AG09319 (cell line): ENCODE data around the gene PSG2.
"Not testable (repeated sequence)": the region's sequence is repeated elsewhere in the genome, so short reads cannot be mapped to it uniquely, and the experiment has no call there.

Experiments
- DNase-seq: peaks from one replicate; pipeline ENCODE4 v3.0.0-alpha.2; 2010; ENCODE audit warnings: low read depth; ENCODE audit errors: extremely low read depth
- CTCF ChIP-seq: IDR thresholded peaks from 2 replicates; pipeline ENCODE4 v1.5.1; 2011; ENCODE audit warnings: low read depth, mild to moderate bottlenecking, inconsistent platforms, low read length, moderate library complexity

The PSG2 gene

GRCh38 chr19:43082601-43083000 is at the start of gene PSG2:
PSG2 (minus strand) TSS chr19:43082701; CDS start chr19:43082569, 132 bp downstream.
- not testable (repeated sequence) for DNase-seq

GRCh38 chr19:43131281-43131842 is 48.9 kb upstream of the PSG2 start:
- not testable (repeated sequence) for DNase-seq

DNA sequence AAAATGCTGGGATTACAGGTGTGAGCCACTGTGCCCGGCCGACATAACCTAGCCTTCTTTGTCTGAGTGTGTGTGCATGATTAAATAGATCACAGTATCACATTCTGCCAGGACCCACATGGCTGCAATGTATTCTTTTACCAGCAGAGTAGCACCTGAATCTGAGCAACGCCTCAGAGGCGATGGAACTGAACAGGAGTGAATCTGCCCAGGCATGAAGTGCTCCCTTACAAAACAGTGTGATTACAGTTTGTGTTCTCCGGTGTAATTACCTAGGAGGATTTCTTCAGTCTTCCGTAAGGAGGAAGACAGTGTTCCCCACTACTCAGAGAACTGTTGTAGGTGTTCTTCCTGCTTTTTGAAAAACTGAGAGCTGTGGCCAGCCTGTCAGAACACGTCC is 46.7 kb upstream of the PSG2 start:
- not testable (repeated sequence) for DNase-seq

DNA sequence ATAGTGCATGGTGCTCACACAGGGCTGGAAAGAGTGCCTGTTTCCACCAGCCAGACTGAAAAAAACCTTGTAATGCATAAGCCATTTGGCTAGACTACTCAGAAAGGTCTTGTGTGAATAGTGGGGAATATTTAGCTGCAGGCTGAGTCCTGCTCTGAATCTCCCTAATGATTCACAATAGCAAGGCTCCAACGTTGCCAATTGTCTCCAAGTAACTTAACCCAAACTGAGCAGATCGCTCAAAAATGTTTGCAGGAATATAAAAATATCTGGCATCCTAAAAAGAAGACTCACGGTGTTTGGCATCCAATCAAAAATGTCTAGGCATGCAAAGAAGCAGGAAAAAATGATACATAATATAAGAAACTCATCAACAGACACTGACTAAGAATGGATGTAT is 44.8 kb upstream of the PSG2 start:
- DNase-seq, result peak; percentile 67

DNA sequence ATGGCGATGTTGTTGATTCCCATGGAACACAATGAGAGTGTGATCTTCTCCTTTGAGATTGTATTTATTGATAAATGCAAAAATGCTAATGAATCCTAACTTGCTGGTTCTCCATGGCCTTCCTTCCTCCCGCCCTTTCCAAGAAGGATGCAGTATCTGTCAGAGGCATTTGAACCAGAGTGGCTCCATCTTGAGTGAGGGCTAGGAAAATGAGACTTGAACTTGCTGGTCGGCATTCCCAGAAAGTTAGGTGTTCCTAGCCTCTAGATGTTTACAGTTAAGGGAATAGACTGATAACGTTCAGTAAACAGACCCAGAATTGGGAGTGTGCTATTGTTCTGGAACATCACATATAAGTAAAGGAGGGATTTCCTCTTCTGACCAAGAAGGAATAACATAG is 44.2 kb upstream of the PSG2 start:
- DNase-seq, result no peak
- no peak for TF ChIP-seq CTCF

- TF ChIP-seq CTCF, result no peak; the same call in 1 of the 2 replicates
- no peak for DNase-seq
Measured at GRCh38 chr19:43124360-43124759, 41.9 kb upstream of the PSG2 start.

- peak; percentile 20 for DNase-seq
Measured at GRCh38 chr19:43120433-43121026, 38.0 kb upstream of the PSG2 start.

- DNase-seq, result not testable (repeated sequence)
Measured at GRCh38 chr19:43119526-43119925, 37.0 kb upstream of the PSG2 start.

DNA sequence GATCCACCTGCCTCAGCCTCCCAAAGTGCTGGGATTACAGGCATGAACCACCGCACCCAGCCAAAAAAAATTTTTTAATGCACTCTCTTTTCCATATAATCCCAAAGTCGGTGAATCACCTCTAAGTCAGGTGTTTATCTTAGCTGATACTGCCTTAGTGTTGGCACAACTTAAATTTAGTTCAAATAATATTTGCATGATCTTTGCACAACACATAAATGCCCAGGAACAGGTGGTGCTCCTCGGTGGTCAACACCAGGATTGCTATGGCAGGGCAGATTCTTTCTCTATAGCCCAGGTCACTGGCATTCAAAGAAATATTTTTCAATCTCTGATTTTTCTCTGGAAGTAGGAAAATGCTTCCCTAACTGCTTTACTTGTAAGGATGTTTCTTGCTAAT is 33.9 kb upstream of the PSG2 start:
- DNase-seq, result not testable (repeated sequence)

GRCh38 chr19:43115548-43115947 is 33.0 kb upstream of the PSG2 start:
- not testable (repeated sequence) for DNase-seq

GRCh38 chr19:43115064-43115463 is 32.6 kb upstream of the PSG2 start:
- not testable (repeated sequence) for DNase-seq

GRCh38 chr19:43114626-43115025 is 32.1 kb upstream of the PSG2 start:
- not testable (repeated sequence) for DNase-seq

DNA sequence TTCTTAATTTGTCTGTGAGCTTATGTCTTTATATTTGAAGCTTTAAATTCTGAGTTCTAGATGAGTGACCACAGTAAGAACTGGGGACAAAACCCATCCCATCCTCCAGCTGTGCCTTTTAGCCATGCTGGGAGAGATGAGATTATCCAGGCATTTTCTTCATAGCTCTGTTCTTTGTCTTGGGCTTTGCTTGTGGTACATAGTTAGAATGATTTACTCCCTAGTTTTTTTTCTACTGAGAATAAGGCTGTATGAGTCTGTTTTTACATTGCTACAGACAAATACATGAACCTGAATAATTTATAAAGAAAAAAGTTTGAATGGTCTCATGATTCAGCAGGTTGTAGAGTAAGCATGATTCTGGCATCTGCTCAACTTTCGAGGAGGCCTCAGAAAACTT is 24.9 kb upstream of the PSG2 start:
- DNase-seq, result not testable (repeated sequence)

DNA sequence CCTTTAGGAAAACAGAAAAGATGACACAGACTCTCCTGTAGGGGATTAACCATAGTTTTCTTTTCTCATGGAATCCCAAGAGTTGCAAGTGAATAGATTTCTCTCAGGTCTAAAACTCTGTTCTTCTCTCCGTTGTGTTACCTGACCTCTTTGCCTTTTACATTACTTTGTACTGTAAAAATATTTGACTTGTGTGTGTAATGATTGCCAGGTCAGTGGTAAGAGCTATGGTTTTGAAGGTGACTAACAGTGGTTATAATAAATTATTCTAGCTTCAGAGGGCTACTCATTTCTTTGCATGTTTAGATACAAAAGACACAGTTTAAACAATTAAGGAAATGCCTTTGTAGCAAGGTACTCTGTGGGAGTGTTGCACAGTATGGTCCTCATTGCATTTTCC is 23.0 kb upstream of the PSG2 start:
- TF ChIP-seq CTCF, result no peak
- no peak for DNase-seq
